ENCODE measurements around the gene ADNP. TPM values are rescaled to one million over a fixed set of nuclear protein-coding genes. Genes with fewer than 3 reads are reported as not detected.
A peak's percentile ranks its signal among the peaks of the same experiment; 100 is the strongest.

The ADNP gene
- total RNA-seq, 1 experiment from 2014 or later, result 106 TPM

GRCh38 chr20:50892394-50892793, 38.8 kb downstream of the ADNP start (continued):
- TF ChIP-seq PRDM15 (CRISPR knock-in tag; IDR thresholded peaks at IDR 0.05), result no peak
- TF ChIP-seq ZNF232 (CRISPR knock-in tag; IDR thresholded peaks at IDR 0.05), result no peak
- no peak for TF ChIP-seq EMX1 (CRISPR knock-in tag; IDR thresholded peaks at IDR 0.05)
- TF ChIP-seq ETV6 (CRISPR knock-in tag; IDR thresholded peaks at IDR 0.05), result no peak
- TF ChIP-seq NFE2L1 (CRISPR knock-in tag; IDR thresholded peaks at IDR 0.05), result no peak
- no peak for TF ChIP-seq TP53 (CRISPR knock-in tag; IDR thresholded peaks at IDR 0.05)
- no peak for TF ChIP-seq TEAD4 (CRISPR knock-in tag; IDR thresholded peaks at IDR 0.05)
- TF ChIP-seq MXD4 (CRISPR knock-in tag; IDR thresholded peaks at IDR 0.05; ENCODE audit: borderline replicate concordance), result no peak
- no peak for TF ChIP-seq CREM (CRISPR knock-in tag; IDR thresholded peaks at IDR 0.05)
- no peak for TF ChIP-seq ATF6 (CRISPR knock-in tag; IDR thresholded peaks at IDR 0.05)
- TF ChIP-seq E2F4 (CRISPR knock-in tag; IDR thresholded peaks at IDR 0.05; ENCODE audit: borderline replicate concordance, low read depth), result no peak
- TF ChIP-seq GABPB1 (CRISPR knock-in tag; IDR thresholded peaks at IDR 0.05), result no peak

- DNase-seq (ENCODE audit: low spot score) (no peak), ATAC-seq (no peak)
- Mint-ChIP-seq H3K36me3 (peaks cover 73% of the 10 kb centered on the region), H3K27ac (no peak overlapping the region), H3K4me1 (no peaks in the 10 kb centered on the region; the same call in 1 of the 2 replicates), H3K4me3 (no peak overlapping the region), H3K9me3 (no peaks in the 10 kb centered on the region), H3K27me3 (ENCODE audit: low read depth) (no peaks in the 10 kb centered on the region)
- POLR2A ChIA-PET, result no interaction called here
- CTCF ChIA-PET, result interaction anchor here (1.3 kb wide), 1 partner anchor 96 kb away, joined by 6 read pairs; the partner anchor contains the start of gene BCAS4
- TF ChIP-seq ELF4 (CRISPR knock-in tag; IDR thresholded peaks at IDR 0.05; ENCODE audit: low read depth), result no peak
- no peak for TF ChIP-seq ESRRA (CRISPR knock-in tag; IDR thresholded peaks at IDR 0.05; ENCODE audit: borderline replicate concordance)
- TF ChIP-seq ATF3 (CRISPR knock-in tag; conservative IDR thresholded peaks at IDR 0.05), result no peak
- TF ChIP-seq ATF2 (CRISPR knock-in tag; IDR thresholded peaks at IDR 0.05; ENCODE audit: borderline replicate concordance, low read depth), result no peak
These were observed 40.1 kb downstream of the ADNP start for GRCh38 chr20:50891138-50891537.

- no peak for DNase-seq (ENCODE audit: low spot score)
- no peaks in the 10 kb centered on the region for H3K9me3 Mint-ChIP-seq
- no peaks in the 10 kb centered on the region for H3K27me3 Mint-ChIP-seq (ENCODE audit: low read depth)
- peaks cover 2% of the 10 kb centered on the region for H3K4me1 Mint-ChIP-seq
- H3K4me3 Mint-ChIP-seq, result no peak overlapping the region
- ChIA-PET CTCF (interaction anchor here (6.1 kb wide), 1 partner anchor 93 kb away, joined by 31 read pairs; the partner anchor contains the start of gene BCAS4), POLR2A (no interaction called here)
- no peak for ATAC-seq
- peak overlapping the region; percentile 85 for H3K27ac Mint-ChIP-seq
- H3K36me3 Mint-ChIP-seq, result peaks cover 42% of the 10 kb centered on the region
- TF ChIP-seq SP1 (CRISPR knock-in tag; conservative IDR thresholded peaks at IDR 0.05) (no peak), ZSCAN18 (CRISPR knock-in tag; IDR thresholded peaks at IDR 0.05) (no peak), ZNF671 (CRISPR knock-in tag; IDR thresholded peaks at IDR 0.05) (no peak), TP53 (CRISPR knock-in tag; IDR thresholded peaks at IDR 0.05) (no peak), SMAD3 (CRISPR knock-in tag; IDR thresholded peaks at IDR 0.05; ENCODE audit: borderline replicate concordance) (no peak), E2F5 (CRISPR knock-in tag; IDR thresholded peaks at IDR 0.05) (no peak), CBFB (CRISPR knock-in tag; IDR thresholded peaks at IDR 0.05; ENCODE audit: low read depth) (no peak), NR2C2 (CRISPR knock-in tag; IDR thresholded peaks at IDR 0.05) (no peak), USF1 (CRISPR knock-in tag; IDR thresholded peaks at IDR 0.05) (no peak)
These were observed 43.7 kb downstream of the ADNP start for GRCh38 chr20:50887576-50887975.
